Measurements from ENCODE around the gene ZNF282.
A peak's percentile ranks its signal among the peaks of the same experiment; 100 is the strongest.
"Not testable (repeated sequence)": the region's sequence is repeated elsewhere in the genome, so short reads cannot be mapped to it uniquely, and the experiment has no call there.

The ZNF282 gene

GRCh38 chr7:149255174-149255573, 59.8 kb downstream of the ZNF282 start:
- DNase-seq (ENCODE audit: low read depth in 3 of 3) = no peak

GRCh38 chr7:149256568-149256967, 61.2 kb downstream of the ZNF282 start:
- no peak for DNase-seq (ENCODE audit: low read depth in 3 of 3)

- no peak for DNase-seq (ENCODE audit: low read depth in 3 of 3)
Observed at GRCh38 chr7:149257146-149257545, 61.8 kb downstream of the ZNF282 start.

- peak in 1 of 3 donors; percentile 21 for DNase-seq (ENCODE audit: low read depth in 3 of 3)
Observed at GRCh38 chr7:149261316-149261828, 66.0 kb downstream of the ZNF282 start.

- peak; percentile 72 to 81 (median 79) for DNase-seq (ENCODE audit: low read depth in 3 of 3)
Observed at GRCh38 chr7:149261829-149262617, 66.7 kb downstream of the ZNF282 start, which contains the start of gene ZNF783. TSS of gene ZNF783 (plus strand) at chr7:149262196. CDS start at chr7:149262334, 138 bp downstream.

GRCh38 chr7:149266451-149266850, 71.1 kb downstream of the ZNF282 start:
- DNase-seq (ENCODE audit: low read depth in 3 of 3) = no peak

GRCh38 chr7:149267733-149268132, 72.4 kb downstream of the ZNF282 start:
- no peak for DNase-seq (ENCODE audit: low read depth in 3 of 3)

GRCh38 chr7:149274424-149274823, 79.1 kb downstream of the ZNF282 start:
- not testable (repeated sequence) for DNase-seq (ENCODE audit: low read depth in 3 of 3)

All from stimulated activated CD4-positive, alpha-beta T cell treated with anti-CD3 and anti-CD28 coated beads, TNF-alpha, amount 100 ng/mL, for 48 hours (primary cell).